ENCODE data around the gene UQCRQ. TPM values are rescaled to one million over a fixed set of nuclear protein-coding genes. Genes with fewer than 3 reads are reported as not detected.

Gene UQCRQ
- total RNA-seq, 4 donors from 2014 or later = 273 to 566 (median 326) TPM

DNA sequence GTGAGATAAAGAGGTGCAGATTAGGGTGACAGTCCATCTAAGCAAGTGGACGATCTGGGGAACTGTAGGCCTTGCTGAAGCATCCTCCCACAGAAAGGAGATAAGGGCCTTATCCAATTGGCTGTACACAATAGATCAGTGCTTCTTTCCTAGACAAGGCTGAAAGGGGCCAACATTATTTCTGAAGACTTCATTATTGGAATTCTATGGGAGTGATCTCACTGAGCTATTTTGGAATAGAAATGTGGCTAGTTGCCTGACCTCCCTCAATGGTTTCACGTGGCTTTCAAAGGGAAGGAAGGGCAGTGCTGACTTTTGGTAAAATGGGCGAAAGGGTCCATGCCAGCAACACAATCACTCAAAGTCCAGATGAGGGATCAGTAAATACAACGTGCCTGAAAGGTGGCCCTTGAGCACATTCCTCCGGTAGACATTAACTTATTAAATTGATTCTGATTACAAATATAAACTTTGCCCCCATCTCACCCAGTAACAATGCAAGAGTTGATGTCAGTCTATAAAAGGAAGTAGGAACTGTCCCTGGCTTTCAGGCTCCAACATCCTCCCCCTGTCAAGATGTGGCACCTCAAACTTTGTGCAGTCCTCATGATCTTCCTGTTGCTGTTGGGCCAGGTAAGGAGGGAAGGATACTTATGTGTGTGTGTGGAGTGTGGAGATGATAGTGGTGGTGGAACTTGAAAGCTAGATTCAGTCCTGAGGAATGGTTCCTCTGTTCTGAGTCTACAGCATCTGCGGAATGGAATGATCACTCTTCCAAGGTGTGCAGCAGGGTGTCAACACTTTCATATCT is 6.9 kb downstream of the UQCRQ start, which contains the start of gene LEAP2:
LEAP2 (plus strand) TSS at position 550 of the 811 bp plus-strand sequence; CDS start at position 577, 27 bp downstream.
- intact Hi-C loops (cut with DNase I; ENCODE audit: low total_unique reads) = no loop called here
- peaks cover 0 to 27% of the 10 kb centered on the region in 2 donors for H3K36me3 ChIP-seq
- peak within 1 kb of the TSS in 1 of 4 donors; percentile 20 for H3K27ac ChIP-seq
- in situ Hi-C loops (cut with MboI; ENCODE audit: low sequenced_read_pairs in 4 of 4) = loop anchor here in 2 of 4 donors (25.0 kb wide), 1 partner anchor 486 kb away; no protein-coding TSS in a partner anchor
- TF ChIP-seq, protein P1, sequence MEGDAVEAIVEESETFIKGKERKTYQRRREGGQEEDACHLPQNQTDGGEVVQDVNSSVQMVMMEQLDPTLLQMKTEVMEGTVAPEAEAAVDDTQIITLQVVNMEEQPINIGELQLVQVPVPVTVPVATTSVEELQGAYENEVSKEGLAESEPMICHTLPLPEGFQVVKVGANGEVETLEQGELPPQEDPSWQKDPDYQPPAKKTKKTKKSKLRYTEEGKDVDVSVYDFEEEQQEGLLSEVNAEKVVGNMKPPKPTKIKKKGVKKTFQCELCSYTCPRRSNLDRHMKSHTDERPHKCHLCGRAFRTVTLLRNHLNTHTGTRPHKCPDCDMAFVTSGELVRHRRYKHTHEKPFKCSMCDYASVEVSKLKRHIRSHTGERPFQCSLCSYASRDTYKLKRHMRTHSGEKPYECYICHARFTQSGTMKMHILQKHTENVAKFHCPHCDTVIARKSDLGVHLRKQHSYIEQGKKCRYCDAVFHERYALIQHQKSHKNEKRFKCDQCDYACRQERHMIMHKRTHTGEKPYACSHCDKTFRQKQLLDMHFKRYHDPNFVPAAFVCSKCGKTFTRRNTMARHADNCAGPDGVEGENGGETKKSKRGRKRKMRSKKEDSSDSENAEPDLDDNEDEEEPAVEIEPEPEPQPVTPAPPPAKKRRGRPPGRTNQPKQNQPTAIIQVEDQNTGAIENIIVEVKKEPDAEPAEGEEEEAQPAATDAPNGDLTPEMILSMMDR (IDR thresholded peaks at IDR 0.05 in 4 of 5, conservative IDR thresholded peaks at IDR 0.05 in 1 of 5) = no peak
- no peak for TF ChIP-seq POLR2A (IDR thresholded peaks at IDR 0.05)
- H3K27me3 ChIP-seq = no peaks in the 10 kb centered on the region
- ATAC-seq (no peak), DNase-seq (no peak)
- H3K4me1 ChIP-seq = peaks cover 39 to 43% of the 10 kb centered on the region in 2 donors
- no peak within 1 kb of the TSS for H3K4me3 ChIP-seq
- H3K9me3 ChIP-seq = no peaks in the 10 kb centered on the region

DNA sequence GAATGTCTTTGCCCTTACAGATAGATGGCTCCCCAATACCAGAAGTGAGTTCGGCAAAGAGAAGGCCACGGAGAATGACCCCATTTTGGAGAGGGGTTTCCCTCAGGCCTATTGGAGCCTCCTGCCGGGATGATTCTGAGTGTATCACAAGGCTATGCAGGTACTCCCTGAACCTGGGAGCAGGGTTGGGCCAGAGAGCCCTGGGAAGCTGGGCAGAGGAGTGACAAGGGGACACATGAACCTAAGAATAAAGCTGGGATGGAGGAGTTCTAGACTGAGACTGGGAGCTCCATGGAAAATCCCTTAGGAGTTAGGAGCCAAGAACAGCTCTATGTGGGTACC is 7.5 kb downstream of the UQCRQ start:
- in situ Hi-C loops (cut with MboI; ENCODE audit: low sequenced_read_pairs in 4 of 4) (loop anchor here in 2 of 4 donors (25.0 kb wide), 1 partner anchor 487 kb away; no protein-coding TSS in a partner anchor), intact Hi-C loops (cut with DNase I; ENCODE audit: low total_unique reads) (no loop called here)
- no peaks in the 10 kb centered on the region for H3K9me3 ChIP-seq
- no peaks in the 10 kb centered on the region for H3K27me3 ChIP-seq
- no peak overlapping the region for H3K4me3 ChIP-seq
- H3K4me1 ChIP-seq = peaks cover 43 to 48% of the 10 kb centered on the region in 2 donors
- ATAC-seq = no peak
- peaks cover 0 to 21% of the 10 kb centered on the region in 2 donors for H3K36me3 ChIP-seq
- no peak overlapping the region for H3K27ac ChIP-seq
- DNase-seq = no peak
- TF ChIP-seq POLR2A (IDR thresholded peaks at IDR 0.05) = no peak

DNA sequence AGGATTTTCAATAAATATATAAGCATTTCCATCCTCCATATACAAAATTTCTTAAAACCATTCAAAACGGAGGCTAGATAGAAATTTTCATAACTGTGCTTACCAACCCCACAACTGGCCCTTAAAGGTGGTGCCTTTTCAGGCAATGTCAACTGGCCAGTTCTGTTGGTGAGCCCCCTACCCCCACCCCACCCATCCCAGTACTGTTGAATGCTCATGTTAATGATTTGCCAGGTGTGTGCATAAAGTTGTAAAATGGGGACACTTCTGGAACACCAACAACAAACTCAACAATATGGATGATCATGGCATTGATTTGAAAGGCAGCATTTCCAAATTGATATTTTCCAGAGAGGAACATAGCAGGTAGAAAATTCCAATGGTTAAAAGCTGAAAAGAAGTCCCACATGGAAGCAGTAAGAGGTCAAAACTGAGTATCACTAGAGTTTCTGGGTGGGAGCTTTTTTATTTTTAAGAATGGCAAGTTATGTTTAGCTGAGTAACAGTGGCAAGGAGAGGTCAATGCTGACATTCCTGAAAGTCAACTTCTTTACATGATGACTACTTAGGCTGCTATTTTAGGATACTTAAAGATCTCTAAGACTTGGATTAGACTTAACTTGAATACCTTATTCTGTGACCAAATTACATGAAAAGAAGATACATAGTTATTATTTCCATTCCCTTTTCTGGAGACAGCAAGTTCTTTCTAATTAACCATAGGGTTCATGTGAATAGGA is 9.7 kb downstream of the UQCRQ start:
- no peak overlapping the region for H3K4me3 ChIP-seq
- peaks cover 0 to 32% of the 10 kb centered on the region in 2 donors for H3K36me3 ChIP-seq
- TF ChIP-seq, protein P1 (IDR thresholded peaks at IDR 0.05 in 4 of 5, conservative IDR thresholded peaks at IDR 0.05 in 1 of 5) = no peak
- no peak for TF ChIP-seq POLR2A (IDR thresholded peaks at IDR 0.05)
- in situ Hi-C loops (cut with MboI; ENCODE audit: low sequenced_read_pairs in 4 of 4) (no loop called here), intact Hi-C loops (cut with DNase I; ENCODE audit: low total_unique reads) (no loop called here)
- DNase-seq (no peak), ATAC-seq (no peak)
- no peaks in the 10 kb centered on the region for H3K9me3 ChIP-seq
- peaks cover 36 to 39% of the 10 kb centered on the region in 2 donors for H3K4me1 ChIP-seq
- H3K27me3 ChIP-seq = no peaks in the 10 kb centered on the region
- H3K27ac ChIP-seq = no peak overlapping the region

DNA sequence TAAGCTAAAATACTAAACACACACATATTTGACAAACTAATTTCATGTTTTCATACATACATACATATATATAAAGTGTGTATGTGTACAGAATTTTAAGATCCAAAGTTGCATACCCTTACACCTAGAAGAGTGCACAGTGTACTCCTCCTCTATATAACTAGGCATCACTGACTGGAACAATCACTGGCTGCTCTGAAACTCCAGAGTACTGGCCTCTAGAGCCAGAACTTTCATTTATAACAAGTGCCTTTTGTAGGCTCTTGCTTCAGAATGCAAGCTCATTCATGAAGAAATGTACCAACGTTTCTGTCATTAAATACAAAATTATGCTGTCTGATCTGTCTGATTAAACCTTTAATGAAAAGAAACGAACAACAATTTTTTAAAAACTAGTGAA is 11.0 kb downstream of the UQCRQ start:
- in situ Hi-C loops (cut with MboI; ENCODE audit: low sequenced_read_pairs in 4 of 4) (no loop called here), intact Hi-C loops (cut with DNase I; ENCODE audit: low total_unique reads) (no loop called here)
- TF ChIP-seq POLR2A (IDR thresholded peaks at IDR 0.05) = no peak
- TF ChIP-seq, protein P1 (IDR thresholded peaks at IDR 0.05 in 4 of 5, conservative IDR thresholded peaks at IDR 0.05 in 1 of 5) = no peak
- H3K4me1 ChIP-seq = peaks cover 32 to 37% of the 10 kb centered on the region in 2 donors
- DNase-seq (no peak), ATAC-seq (no peak)
- no peak overlapping the region for H3K4me3 ChIP-seq
- no peaks in the 10 kb centered on the region for H3K9me3 ChIP-seq
- no peaks in the 10 kb centered on the region for H3K27me3 ChIP-seq
- peak overlapping the region; percentile 13 to 75 (median 52) for H3K27ac ChIP-seq
- peaks cover 0 to 45% of the 10 kb centered on the region in 2 donors for H3K36me3 ChIP-seq

DNA sequence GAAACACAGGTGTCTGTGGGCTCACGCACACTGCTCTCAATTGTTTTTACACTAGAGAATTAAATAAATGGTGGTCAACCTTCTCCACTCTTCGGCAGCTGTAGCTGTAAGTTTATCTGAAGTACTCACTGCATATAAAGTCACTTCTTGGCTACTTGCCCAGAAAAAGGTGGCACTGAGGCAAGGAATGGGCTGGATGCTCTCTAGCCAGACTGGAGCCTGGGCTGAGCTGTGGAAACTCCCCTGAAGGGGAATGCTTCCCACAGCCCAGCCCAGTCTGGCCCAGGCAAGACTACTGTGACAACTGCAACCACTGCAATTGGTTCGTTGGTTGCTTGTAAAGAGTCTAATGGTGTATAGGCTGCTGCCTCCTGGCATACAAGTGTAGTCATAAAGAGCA is 11.5 kb downstream of the UQCRQ start:
- no peaks in the 10 kb centered on the region for H3K27me3 ChIP-seq
- DNase-seq = peak; percentile 43 to 82
- TF ChIP-seq, protein P1 (IDR thresholded peaks at IDR 0.05 in 4 of 5, conservative IDR thresholded peaks at IDR 0.05 in 1 of 5) = no peak
- no peak for TF ChIP-seq POLR2A (IDR thresholded peaks at IDR 0.05)
- in situ Hi-C loops (cut with MboI; ENCODE audit: low sequenced_read_pairs in 4 of 4) = no loop called here
- H3K9me3 ChIP-seq = no peaks in the 10 kb centered on the region
- intact Hi-C loops (cut with DNase I; ENCODE audit: low total_unique reads) = no loop called here
- peaks cover 28 to 34% of the 10 kb centered on the region in 2 donors for H3K4me1 ChIP-seq
- ATAC-seq = peak; percentile 83 to 96
- peaks cover 0 to 49% of the 10 kb centered on the region in 2 donors for H3K36me3 ChIP-seq
- peak overlapping the region; percentile 13 to 75 (median 52) for H3K27ac ChIP-seq
- no peak overlapping the region for H3K4me3 ChIP-seq
